ENCODE data around the gene ADCY1. TPM values are rescaled to one million over a fixed set of nuclear protein-coding genes. Genes with fewer than 3 reads are reported as not detected.

The ADCY1 gene
- 0.40 and 0.43 TPM in 2 replicates for total RNA-seq

GRCh38 chr7:45573661-45574415 lies at the start of gene ADCY1:
TSS of gene ADCY1 (plus strand) at chr7:45574368. CDS start at chr7:45574544, 176 bp downstream.

Small RNAs within 50 kb of the gene (small RNA-seq; reads per million reads assigned to genes)
- gene AC073325.2, result not detected
